Myocyte (in vitro differentiated cells): Measurements from ENCODE around the gene TMEM222. TPM values are rescaled to one million over a fixed set of nuclear protein-coding genes. Genes with fewer than 3 reads are reported as not detected.
A peak's percentile ranks its signal among the peaks of the same experiment; 100 is the strongest.

Experiments
- DNase-seq: peaks from one replicate; pipeline ENCODE4 v3.0.0-alpha.2; 2012; ENCODE audit warnings: low read depth
- total RNA-seq: library from RNA; depleted of rRNA; stranded (reverse); fragments of >200 nt; gene quantifications from 2 replicates; pipeline ENCODE4 v1.2.3, GENCODE V29; 2014

Gene TMEM222
- total RNA-seq, 1 donor from 2014 or later = 37.8 TPM

DNA sequence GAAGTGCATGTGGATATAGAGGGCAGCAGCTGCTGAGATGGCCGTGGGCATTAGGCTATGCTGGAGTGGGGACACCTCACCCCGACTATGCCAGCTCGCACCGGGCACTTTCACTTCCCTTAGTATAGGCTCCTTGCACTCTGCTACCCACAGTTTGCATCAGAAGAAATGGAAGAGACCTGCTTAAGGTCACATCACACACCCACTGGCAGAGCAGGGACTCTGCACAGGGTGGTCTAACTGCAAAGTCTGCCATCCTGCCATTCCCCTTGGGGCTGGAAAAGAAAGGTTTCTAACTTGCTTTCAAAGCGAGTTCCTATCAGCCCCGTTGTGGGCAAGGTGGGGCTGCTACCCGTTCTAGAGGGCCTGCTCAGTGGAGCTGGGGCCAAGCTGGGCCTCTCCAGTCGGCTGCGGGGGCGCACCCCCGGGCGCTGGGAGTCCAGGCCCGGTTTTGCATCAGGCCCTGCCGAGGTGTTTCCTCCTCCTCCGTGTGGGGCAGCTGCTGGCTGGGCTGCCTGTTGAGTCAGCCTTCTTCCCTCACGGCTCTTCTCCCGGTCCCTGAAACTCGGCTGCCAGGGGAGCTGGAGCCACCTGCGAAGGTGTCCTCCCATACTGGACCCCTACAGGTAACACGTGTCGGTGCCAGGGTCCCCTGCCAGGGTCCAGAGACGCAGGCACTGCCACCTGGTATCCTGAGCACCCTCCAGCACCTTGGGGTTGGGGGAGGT, 19.7 kb downstream of the TMEM222 start, which contains the start of gene SYTL1:
SYTL1 (plus strand) TSS at position 498 of the 728 bp plus-strand sequence. CDS start 3,313 bp downstream, outside the sequence.
- DNase-seq = peak; percentile 48

DNA sequence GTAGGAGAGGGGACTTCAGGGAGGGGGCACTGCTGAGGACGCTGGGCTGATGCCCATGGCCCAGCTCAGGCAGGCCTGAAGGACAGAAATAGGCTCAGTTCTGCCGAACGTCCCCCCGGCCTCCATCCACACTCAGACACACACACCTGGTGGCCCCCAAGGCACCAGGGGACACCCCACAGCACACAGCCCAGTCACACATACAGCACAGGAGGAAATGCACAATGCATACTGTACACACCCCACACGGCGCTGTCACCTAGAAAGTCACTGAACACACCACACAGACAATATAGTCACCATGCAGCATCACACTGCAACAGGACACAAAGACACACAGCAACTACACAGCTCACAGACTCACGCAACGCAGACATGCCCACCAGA, 20.4 kb downstream of the TMEM222 start:
- no peak for DNase-seq

DNA sequence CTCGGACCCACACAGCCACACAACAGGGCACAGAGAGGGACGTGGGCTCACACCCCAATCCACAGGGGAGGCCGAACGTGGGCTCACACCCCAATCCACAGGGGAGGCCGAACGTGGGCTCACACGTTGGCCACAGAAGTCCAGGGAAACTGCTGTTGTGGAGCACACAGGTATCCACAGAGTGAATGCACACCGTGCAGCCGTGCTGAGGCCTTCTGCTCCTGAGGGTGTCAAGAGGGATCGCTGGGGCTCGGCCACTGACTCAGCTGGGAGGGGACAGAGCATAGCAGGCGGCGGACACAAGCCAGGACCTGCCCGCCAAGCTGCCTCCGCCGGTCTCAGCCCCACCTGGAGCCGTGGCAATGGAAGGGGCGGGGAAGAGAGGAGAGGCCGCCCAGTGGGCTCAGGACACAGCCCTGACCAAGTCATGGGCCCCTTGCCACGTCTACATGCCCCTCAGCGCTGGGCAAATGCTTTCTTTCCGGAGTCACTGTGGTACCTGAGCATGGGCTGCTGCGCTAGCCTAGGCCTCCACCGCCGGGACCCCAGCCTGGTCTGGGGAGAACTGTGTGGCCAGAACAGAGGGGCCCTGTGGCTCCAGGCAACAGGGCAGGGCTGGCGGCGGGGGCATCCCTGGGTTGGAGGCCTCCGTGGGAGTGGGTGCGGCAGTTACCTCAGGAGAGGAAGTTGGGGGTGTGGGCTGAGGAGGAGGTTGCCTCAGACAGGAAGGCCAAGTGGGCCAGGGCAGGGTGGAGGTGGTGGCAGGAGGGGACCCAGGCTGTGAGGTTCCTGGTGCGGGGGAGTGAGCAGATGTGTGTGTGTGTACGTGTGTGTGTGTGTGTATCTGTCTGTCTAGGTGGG, 21.0 kb downstream of the TMEM222 start:
- no peak for DNase-seq

DNA sequence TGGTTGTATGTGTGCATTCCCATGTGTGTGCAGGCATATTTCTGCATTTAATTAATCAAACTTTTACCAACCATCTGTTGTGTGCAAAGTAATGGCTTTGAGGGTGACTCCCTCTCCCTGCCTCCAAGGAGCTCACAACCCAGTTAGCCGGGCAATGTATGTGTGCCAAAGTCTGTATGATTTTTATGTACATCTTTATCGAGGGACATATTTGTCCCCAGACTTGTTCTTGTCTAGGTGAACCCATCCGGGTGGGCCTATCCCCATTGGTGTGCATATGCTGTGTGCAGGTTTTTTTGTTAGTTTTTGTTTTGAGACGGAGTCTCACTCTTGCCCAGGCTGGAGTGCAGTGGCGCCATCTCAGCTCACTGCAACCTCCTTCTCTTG, 21.7 kb downstream of the TMEM222 start:
- no peak for DNase-seq

DNA sequence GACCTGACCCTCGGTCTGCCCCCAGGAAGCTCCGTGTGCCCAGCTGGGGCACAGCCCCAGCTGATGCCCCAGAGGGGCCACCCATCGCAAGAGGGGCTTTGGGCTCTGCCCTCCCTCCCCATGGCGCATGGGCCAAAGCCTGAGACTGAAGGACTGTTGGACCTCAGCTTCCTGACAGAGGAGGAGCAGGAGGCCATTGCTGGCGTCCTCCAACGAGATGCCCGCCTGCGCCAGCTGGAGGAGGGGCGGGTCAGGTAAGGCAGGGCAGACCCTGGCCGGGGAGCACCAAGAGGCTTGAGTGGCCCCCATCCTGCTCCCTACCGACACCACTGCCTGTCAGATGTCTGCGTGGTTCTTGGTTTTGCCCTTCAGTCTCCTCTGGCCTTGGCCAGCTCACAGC, 23.3 kb downstream of the TMEM222 start:
- no peak for DNase-seq

DNA sequence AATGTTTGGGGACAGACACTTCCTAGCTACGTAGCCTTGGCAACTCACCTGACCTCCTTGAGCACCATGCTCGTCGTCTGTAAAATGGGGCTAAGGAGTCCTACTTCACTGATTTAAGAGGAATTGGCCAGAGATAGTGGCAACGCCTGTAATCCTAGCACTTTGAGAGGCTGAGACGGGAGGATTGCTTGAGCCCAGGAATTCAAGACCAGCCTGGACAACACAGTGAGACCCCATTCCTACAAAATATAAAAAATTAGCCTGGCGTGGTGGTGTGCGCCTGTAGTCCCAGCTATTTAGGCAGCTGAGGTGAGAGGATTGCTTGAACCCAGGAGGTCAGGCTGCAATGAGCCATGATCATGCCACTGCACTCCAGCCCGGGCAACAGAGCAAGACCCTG, 24.4 kb downstream of the TMEM222 start:
- DNase-seq = no peak

- no peak for DNase-seq
Observed at GRCh38 chr1:27346991-27347624, 25.1 kb downstream of the TMEM222 start.

GRCh38 chr1:27348861-27349783, 27.2 kb downstream of the TMEM222 start:
- DNase-seq = no peak

DNA sequence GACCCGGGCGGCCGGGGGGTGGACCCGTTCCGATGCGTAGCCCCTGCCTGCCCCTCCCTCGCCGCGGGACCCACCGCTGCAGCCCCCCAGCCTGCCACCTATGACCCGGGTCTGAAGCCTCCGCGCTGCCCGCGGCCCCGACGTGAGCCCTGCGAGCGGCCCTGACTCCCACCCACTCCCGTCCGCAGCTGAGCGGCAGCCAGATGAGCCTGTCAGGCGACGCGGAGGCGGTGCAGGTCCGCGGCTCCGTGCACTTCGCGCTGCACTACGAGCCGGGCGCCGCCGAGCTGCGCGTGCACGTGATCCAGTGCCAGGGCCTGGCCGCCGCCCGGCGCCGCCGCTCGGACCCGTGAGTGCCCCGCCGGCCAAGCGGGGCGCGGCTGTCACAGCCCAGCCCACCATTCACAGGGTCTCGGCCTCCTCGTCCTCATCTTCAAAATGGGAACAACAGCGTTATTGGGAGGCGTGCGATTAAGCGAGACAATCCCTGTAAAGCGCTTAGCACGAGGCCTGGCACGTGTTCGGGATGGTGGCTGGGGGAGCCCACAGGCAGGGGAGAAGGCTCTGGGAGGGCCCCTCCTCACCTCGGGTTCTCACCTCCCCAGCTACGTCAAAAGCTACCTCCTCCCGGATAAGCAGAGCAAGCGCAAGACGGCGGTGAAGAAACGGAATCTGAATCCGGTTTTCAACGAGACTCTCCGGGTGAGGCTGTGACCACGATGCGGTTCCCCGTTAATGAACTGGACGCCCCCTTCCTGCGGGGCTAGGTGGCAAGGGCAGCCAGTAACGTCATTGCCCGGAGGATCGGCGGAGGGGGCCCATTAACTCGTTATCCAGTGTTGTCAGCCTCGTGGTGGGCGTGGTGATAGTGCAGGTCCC, 28.1 kb downstream of the TMEM222 start:
- peak; percentile 40 for DNase-seq

DNA sequence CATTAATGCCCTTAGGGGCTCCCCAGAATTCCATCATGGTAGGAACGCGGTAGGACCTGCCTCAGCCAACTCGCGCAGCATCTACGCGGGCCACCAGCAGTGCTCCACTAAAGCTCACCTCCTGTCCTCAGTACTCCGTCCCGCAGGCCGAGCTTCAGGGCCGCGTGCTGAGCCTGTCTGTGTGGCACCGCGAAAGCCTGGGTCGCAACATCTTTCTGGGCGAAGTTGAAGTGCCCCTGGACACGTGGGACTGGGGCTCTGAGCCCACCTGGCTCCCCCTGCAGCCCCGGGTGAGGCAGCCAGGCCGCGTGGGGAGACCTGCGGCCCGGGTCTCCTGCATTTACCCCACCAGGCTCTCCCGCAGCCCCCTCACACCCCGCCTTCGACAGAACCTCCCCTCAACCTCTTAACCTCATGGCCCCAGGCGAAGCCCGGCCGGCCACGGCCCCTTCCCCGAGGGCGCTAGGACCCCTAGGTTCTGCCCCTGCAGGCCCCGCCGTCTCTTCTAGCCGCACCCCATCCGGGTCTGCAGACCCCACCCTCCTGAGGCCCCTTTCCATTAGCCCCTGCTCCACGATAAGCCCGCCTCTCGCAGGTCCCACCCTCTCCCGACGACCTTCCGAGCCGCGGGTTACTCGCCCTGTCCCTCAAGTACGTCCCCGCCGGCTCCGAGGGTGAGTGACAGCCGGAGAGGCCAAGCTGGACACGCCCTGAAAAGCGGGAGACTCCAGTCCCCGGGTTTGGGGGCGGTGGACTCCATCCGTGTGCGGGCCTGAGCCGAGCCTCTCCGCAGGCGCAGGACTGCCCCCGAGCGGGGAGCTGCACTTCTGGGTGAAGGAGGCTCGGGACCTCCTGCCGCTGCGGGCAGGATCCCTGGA, 28.9 kb downstream of the TMEM222 start:
- DNase-seq = no peak

- no peak for DNase-seq
Observed at GRCh38 chr1:27351541-27352107, 29.7 kb downstream of the TMEM222 start.

DNA sequence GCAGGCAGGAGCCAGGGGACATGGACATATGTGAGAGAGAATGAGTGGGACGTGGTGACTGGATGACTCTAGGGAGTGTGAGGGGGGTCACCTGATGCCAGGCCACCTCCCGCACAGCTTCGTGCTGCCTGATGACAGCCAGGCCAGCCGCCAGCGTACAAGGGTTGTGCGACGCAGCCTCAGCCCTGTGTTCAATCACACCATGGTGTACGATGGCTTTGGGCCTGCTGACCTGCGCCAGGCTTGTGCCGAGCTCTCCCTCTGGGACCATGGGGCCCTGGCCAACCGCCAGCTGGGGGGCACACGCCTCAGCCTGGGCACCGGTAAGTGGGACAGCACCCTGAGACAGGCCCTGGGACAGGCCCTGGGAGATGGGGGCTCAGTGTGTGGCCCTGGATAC, 31.2 kb downstream of the TMEM222 start:
- no peak for DNase-seq

DNA sequence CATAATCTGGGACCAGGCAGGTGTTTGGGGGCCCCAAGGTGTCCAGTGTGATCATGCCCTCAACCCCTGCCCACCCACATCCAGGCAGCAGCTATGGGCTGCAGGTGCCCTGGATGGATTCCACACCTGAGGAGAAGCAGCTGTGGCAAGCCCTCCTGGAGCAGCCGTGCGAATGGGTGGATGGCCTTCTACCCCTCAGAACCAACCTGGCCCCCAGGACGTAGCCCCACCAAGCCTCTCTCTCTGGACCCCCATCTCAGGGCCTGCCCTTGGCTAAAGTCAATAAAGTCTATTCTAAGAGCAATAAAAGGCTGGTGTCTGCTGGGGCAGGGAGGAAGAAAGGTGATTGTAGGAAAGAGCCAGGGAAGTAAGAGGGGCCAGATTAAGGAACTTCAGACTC, 31.7 kb downstream of the TMEM222 start:
- no peak for DNase-seq

GRCh38 chr1:27355683-27356082, 33.7 kb downstream of the TMEM222 start:
- DNase-seq = no peak

DNA sequence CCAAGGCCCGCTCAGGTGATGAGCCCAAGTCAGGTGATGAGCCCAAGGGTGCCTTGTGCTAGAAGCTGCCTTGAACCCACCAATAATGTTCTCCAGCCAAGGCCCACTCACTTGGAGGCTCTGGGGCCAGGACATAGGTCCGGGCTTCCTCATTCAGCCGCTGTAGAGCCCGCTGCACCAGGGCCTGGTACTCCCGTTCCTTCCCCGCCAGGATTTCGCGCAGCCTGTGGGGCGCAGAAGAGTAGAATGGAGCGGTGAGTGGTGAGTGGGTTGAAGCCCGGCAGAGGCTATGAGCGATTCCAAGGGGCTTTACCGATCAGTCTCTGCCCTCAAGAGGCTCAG, 34.3 kb downstream of the TMEM222 start:
- DNase-seq = no peak

- no peak for DNase-seq
Observed at GRCh38 chr1:27356619-27357280, 34.8 kb downstream of the TMEM222 start.

DNA sequence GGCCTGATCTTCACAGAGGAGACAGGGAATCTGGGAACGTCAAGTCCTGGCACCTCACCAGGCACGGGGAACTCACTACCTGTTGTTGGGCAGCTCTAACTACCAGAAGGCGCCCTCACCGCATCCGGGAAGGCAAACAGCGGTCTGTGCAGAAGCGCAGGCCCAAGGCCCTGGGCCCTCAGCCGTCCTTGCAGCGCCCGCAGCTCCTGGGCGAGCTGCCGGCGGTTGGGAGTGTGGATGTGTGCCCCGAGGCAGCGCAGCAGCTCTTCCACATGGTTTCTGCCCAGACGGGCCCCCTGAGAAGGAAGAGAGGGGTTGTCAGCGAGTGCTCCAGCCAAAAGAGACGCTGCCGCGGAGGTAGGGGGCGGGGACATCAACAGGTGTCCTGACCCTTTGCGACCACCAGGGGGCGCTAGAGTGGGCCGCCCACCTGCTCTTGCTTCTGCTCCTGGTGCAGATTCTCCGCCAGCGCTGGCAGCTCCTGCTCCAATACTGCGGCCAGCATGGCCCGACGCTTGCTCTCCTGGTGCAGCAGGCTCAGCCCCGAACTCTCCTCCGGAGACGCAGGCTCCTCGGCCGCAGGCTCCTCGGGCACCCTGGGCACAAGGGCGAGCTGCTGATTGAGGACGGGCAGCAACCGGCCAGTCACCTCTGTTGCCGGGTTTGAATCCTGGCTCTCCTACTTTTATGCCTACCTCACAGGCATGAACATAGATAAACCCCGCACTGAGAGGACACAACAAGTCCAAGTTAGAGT, 35.5 kb downstream of the TMEM222 start:
- DNase-seq = no peak
